Heart left ventricle (tissue), 13 donors: ENCODE data around the gene CFAP221.

Experiments used
- CTCF ChIP-seq, 12 donors: fragments of 200-600 bp; sonication (generic) in 4 of 12; IDR thresholded peaks; one replicate each; pipeline versions ENCODE4 v1.5.0 to v1.8.0; 2018 to 2022; ENCODE audit warnings: antibody characterized with exemption in 12 of 12, mild to moderate bottlenecking in 5 of 12
- POLR2A ChIP-seq, 2 donors: fragments of 450-650 bp; IDR thresholded peaks; one replicate each; pipeline ENCODE4 v1.6.1; 2017; ENCODE audit warnings: antibody characterized with exemption in 2 of 2, mild to moderate bottlenecking in 2 of 2, moderate library complexity in 2 of 2
- donor health status: ischemic (EF 13 %, LVEDD 7.1; RV severe dilation, severe dysfunction).
- donor health status: DM: no; HTN: yes; CAD: no.
- donor health status: DM: no; HTN: no; CAD: no.
- donor health status: ischemic (EF 25% LVEDD 6.9; RV normal size, moderate dysfunction).
- donor health status: ischemic (EF 25% LVEDD 5.7; RV mildly dilated, moderate dysfunction).
- donor health status: ischemic (EF 35%, LVEDD 5.7; RV mildly dilated, moderate dysfunction).
- donor health status: nonischemic (EF 11% LVEDD 7.7; RV severe dilation, severe dysfunction).
- donor health status: DM: yes; HTN: yes; CAD: no.
- donor health status: PGD.
- donor health status: ischemic (EF 29% LVEDD 5.4; RV normal size, mild dysfunction).
- donor health status: nonischemic (EF 23%, LVEDD 6.1; RV moderate dilation, normal function).

- TF ChIP-seq POLR2A (IDR thresholded peaks at IDR 0.05) (no peak), CTCF (IDR thresholded peaks at IDR 0.05) (no peak)
Measured at GRCh38 chr2:119508756-119509155, 35.5 kb upstream of the CFAP221 start.
